Neural progenitor cell (in vitro differentiated cells): Measurements from ENCODE around the gene HSD17B13. TPM values are rescaled to one million over a fixed set of nuclear protein-coding genes. Genes with fewer than 3 reads are reported as not detected.

Experiments
- DNase-seq: peaks from one replicate; pipeline ENCODE4 v3.0.0-alpha.2; 2016; ENCODE audit warnings: low spot score
- H2AFZ ChIP-seq: fragments of 200-600 bp; sonication (generic); replicated peaks from 2 replicates; pipeline ENCODE4 v1.6.1; 2016; ENCODE audit warnings: antibody characterized with exemption
- H3F3A ChIP-seq: fragments of 200-600 bp; sonication (generic); 2 replicates; pipeline ENCODE4 v1.6.1; 2016; ENCODE audit warnings: antibody characterized with exemption, low read depth
- H3K27ac ChIP-seq: fragments of 200-600 bp; sonication (generic); 2 replicates; pipeline ENCODE4 v1.5.1; 2016; ENCODE audit warnings: mild to moderate bottlenecking
- H3K27me3 ChIP-seq: fragments of 200-600 bp; sonication (generic); 2 replicates; pipeline ENCODE4 v1.6.1; 2016; ENCODE audit warnings: mild to moderate bottlenecking, moderate library complexity
- H3K36me3 ChIP-seq: fragments of 200-600 bp; sonication (generic); 2 replicates; pipeline ENCODE4 v1.5.1; 2016
- H3K4me1 ChIP-seq: fragments of 200-600 bp; sonication (generic); 2 replicates; pipeline ENCODE4 v1.6.1; 2016; ENCODE audit warnings: mixed run types
- H3K4me2 ChIP-seq: fragments of 200-600 bp; sonication (generic); 2 replicates; pipeline ENCODE4 v1.6.1; 2016
- H3K4me3 ChIP-seq: fragments of 200-600 bp; sonication (generic); 2 replicates; pipeline ENCODE4 v1.5.1; 2016
- H3K79me2 ChIP-seq: fragments of 200-600 bp; sonication (generic); 2 replicates; pipeline ENCODE4 v1.6.1; 2016; ENCODE audit warnings: low read depth
- H3K9ac ChIP-seq: fragments of 200-600 bp; sonication (generic); 2 replicates; pipeline ENCODE4 v1.6.1; 2016
- H3K9me3 ChIP-seq: fragments of 200-600 bp; sonication (generic); 2 replicates; pipeline ENCODE4 v1.5.1; 2016; ENCODE audit warnings: low read depth
- H4K20me1 ChIP-seq: fragments of 200-600 bp; sonication (generic); 2 replicates; pipeline ENCODE4 v1.6.1; 2016; ENCODE audit warnings: low read depth
- H3K27ac Mint-ChIP-seq: 3 replicates; pipeline ENCODE4 v1.8.0; 2021; ENCODE audit warnings: mixed read lengths
- H3K27me3 Mint-ChIP-seq: 2 replicates; pipeline ENCODE4 v1.8.0; 2022; ENCODE audit warnings: low read depth, mild to moderate bottlenecking, inconsistent platforms, moderate library complexity, mixed read lengths; ENCODE audit not compliant: insufficient read depth
- H3K36me3 Mint-ChIP-seq: 3 replicates; pipeline ENCODE4 v1.8.0; 2021; ENCODE audit warnings: mixed read lengths
- H3K4me1 Mint-ChIP-seq: 3 replicates; pipeline ENCODE4 v1.8.0; 2021; ENCODE audit warnings: mixed read lengths
- H3K4me3 Mint-ChIP-seq: 3 replicates; pipeline ENCODE4 v1.8.0; 2021; ENCODE audit warnings: mild to moderate bottlenecking, moderate library complexity, mixed read lengths
- H3K9me3 Mint-ChIP-seq: 3 replicates; pipeline ENCODE4 v1.8.0; 2020; ENCODE audit warnings: mixed read lengths
- CTCF ChIP-seq: fragments of 200-600 bp; sonication (generic); IDR thresholded peaks from 2 replicates; pipeline ENCODE4 v1.5.1; 2017; ENCODE audit warnings: antibody characterized with exemption, mild to moderate bottlenecking
- EZH2 ChIP-seq: fragments of 200-600 bp; sonication (generic); IDR thresholded peaks from 2 replicates; pipeline ENCODE4 v1.6.1; 2017; ENCODE audit warnings: antibody characterized with exemption, mild to moderate bottlenecking, moderate library complexity
- EZH2phosphoT487 ChIP-seq: fragments of 200-600 bp; sonication (generic); IDR thresholded peaks from 2 replicates; pipeline ENCODE4 v1.6.1; 2017; ENCODE audit warnings: antibody characterized with exemption
- microRNA-seq: library from miRNA; unstranded; fragments of <30 nt; microRNA quantifications from one replicate; pipeline ENCODE4, GENCODE V29; 2016
- small RNA-seq: library from RNA; depleted of rRNA; stranded (forward); fragments of <200 nt; gene quantifications from one replicate; pipeline ENCODE3, GENCODE V24; 2015
- total RNA-seq: library from RNA; depleted of rRNA; stranded (reverse); fragments of >200 nt; gene quantifications from 2 replicates; pipeline ENCODE4 v1.2.3, GENCODE V29; 2015; ENCODE audit warnings: low replicate concordance

The HSD17B13 gene
- total RNA-seq, 1 donor from 2014 or later = 0.60 TPM

GRCh38 chr4:87257523-87257922 lies 65.2 kb downstream of the HSD17B13 start:
- H3K4me3 Mint-ChIP-seq = no peak overlapping the region
- no peak overlapping the region for H2AFZ ChIP-seq
- no peak overlapping the region for H3K9ac ChIP-seq
- DNase-seq = no peak
- H3K36me3 ChIP-seq = no peaks in the 10 kb centered on the region
- peaks cover 7% of the 10 kb centered on the region for H3K9me3 Mint-ChIP-seq
- no peak overlapping the region for H3K27ac Mint-ChIP-seq
- H3K27me3 Mint-ChIP-seq = peaks cover 3% of the 10 kb centered on the region
- no peaks in the 10 kb centered on the region for H3K36me3 Mint-ChIP-seq
- H3K4me1 Mint-ChIP-seq = no peaks in the 10 kb centered on the region
- no peaks in the 10 kb centered on the region for H3K9me3 ChIP-seq
- TF ChIP-seq EZH2 (no peak), EZH2phosphoT487 (no peak), CTCF (no peak)
- H3K4me1 ChIP-seq = peaks cover 7% of the 10 kb centered on the region
- H3K27me3 ChIP-seq = no peaks in the 10 kb centered on the region
- no peak overlapping the region for H3K27ac ChIP-seq
- H3F3A ChIP-seq = no peaks in the 10 kb centered on the region
- H3K79me2 ChIP-seq = no peaks in the 10 kb centered on the region
- H3K4me2 ChIP-seq = no peak overlapping the region
- no peaks in the 10 kb centered on the region for H4K20me1 ChIP-seq
- H3K4me3 ChIP-seq = no peak overlapping the region

- Histone ChIP-seq H3K9me3 (no peaks in the 10 kb centered on the region), H3K27ac (no peak overlapping the region), H3F3A (no peaks in the 10 kb centered on the region), H3K36me3 (no peaks in the 10 kb centered on the region), H3K4me1 (peaks cover 16% of the 10 kb centered on the region), H3K79me2 (no peaks in the 10 kb centered on the region), H2AFZ (no peak overlapping the region), H3K4me3 (no peak overlapping the region), H3K9ac (no peak overlapping the region), H3K27me3 (no peaks in the 10 kb centered on the region), H4K20me1 (no peaks in the 10 kb centered on the region), H3K4me2 (no peak overlapping the region)
- no peak for TF ChIP-seq EZH2
- no peak for TF ChIP-seq EZH2phosphoT487
- TF ChIP-seq CTCF = no peak
- no peak overlapping the region for H3K4me3 Mint-ChIP-seq
- no peak for DNase-seq
- H3K36me3 Mint-ChIP-seq = no peaks in the 10 kb centered on the region
- peaks cover 11% of the 10 kb centered on the region for H3K4me1 Mint-ChIP-seq
- peaks cover 4% of the 10 kb centered on the region for H3K9me3 Mint-ChIP-seq
- H3K27ac Mint-ChIP-seq = no peak overlapping the region
- H3K27me3 Mint-ChIP-seq = peaks cover 3% of the 10 kb centered on the region
Observed at GRCh38 chr4:87255755-87256154, 66.9 kb downstream of the HSD17B13 start.

Small RNA genes within 50 kb of the gene (microRNA-seq; reads per million reads assigned to microRNA genes)
- gene MIR5705 = not detected

Small RNA genes within 50 kb of the gene (small RNA-seq; reads per million reads assigned to genes)
- not detected for gene MIR5705

Other genes starting within 250 kb of the HSD17B13 start
- 11.0 and 20.3 TPM in 2 replicates for gene KLHL8, start 102.3 kb downstream of the HSD17B13 start, total RNA-seq
- 30.6 and 30.8 TPM in 2 replicates for gene HSD17B11, start 68.3 kb upstream of the HSD17B13 start, total RNA-seq
- gene NUDT9, start 99.7 kb upstream of the HSD17B13 start, total RNA-seq = 10.2 and 18.0 TPM in 2 replicates
- 0.43 TPM in 1 of 2 replicates, not detected in the other for gene SPARCL1, start 206.5 kb upstream of the HSD17B13 start, total RNA-seq